Middle frontal gyrus (tissue), 1 donor: ENCODE measurements around the gene MPHOSPH6.
"Not testable (repeated sequence)": the region's sequence is repeated elsewhere in the genome, so short reads cannot be mapped to it uniquely, and the experiment has no call there.

Source experiments
- DNase-seq: peaks from one replicate; pipeline ENCODE4 v3.0.0-alpha.2; 2015; ENCODE audit warnings: low spot score; ENCODE audit errors: extremely low spot score

The MPHOSPH6 gene

DNA sequence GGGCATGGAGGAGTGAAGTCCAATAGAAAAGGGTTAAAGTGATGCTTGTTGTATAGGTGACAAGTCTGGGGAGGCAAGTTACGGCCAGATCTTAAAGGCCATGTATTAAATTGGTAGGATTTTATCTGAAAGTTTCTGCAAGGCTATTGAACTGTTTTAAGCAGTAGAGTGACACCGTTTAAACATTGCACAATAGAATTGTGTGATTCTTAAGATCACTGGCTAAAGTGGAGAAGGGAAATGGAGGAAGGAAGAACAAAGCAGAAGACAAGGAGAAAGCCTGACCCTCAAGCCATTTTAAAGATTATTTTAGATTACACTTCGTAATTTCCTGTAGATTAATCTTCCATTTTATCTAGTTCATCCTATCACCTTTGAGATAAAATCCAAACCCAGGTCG is 5.6 kb upstream of the MPHOSPH6 start:
- no peak for DNase-seq

DNA sequence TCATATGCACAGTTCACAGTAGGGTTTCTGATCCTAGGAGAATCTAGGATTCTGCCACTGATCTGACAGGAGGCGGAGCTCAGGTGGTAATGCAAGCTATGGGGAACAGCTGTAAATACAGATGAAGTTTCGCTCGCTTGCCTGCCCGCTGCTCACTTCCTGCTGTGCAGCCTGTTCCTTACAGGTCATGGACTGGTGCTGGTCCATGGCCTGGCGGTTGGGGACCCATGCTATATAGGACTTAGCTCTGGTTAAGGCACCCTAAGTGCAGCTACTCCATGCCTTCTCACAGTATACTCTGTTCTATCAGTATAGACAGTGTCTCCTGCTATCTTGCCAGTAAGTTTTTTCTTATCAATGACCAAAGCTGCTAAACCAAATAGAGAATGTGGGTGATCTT is 2.4 kb downstream of the MPHOSPH6 start:
- DNase-seq: no peak

DNA sequence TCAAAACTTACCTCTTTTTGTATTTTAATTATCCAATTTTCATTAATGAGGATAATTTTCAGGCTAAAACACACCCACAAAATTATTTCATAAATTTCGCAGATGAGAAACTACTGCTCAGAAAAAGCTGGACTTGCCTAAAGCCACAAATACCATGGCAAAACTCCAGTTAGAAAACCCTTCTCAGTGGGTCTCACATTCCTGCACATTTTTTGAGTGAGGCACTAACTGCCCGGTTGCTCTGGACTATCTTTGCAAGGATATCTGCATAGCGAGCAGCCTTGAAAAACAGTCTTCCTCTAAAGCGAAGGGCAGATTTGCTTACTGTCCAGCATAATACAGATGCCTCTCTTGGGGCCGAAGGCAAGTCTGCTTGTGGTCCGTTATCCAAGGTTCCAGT is 9.8 kb downstream of the MPHOSPH6 start:
- no peak for DNase-seq

DNA sequence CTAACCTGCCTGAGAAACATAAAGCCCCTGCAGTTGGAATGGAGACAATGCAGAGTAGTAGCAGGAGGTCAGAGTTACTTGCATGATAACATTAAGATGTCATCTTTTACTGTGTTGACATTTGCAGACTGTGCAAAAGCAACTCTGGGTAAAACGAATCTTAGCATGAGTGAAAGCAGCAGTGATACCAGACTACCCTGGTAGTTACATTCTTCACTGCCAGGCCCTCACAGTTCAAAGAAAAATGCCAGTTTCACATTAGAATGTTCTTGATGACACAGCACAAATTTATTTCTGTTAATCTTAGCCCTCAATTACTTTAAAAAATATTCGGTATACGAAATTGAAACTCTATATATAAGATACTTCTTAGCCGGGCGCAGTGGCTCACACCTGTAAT is 12.2 kb downstream of the MPHOSPH6 start:
- DNase-seq: no peak

DNA sequence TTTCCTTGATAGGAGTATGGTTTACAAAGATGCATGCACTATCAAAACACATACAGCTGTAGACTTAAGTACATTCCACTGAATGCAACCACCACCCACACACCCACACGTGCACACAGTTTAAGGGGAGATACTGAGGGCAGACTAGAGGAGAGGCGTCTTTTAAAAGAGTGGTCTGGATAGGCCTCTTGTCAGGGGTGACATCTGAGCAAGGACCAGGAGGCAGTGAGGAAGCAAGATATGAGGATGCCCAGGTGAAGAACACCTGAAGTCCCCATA is 12.6 kb downstream of the MPHOSPH6 start:
- no peak for DNase-seq

DNA sequence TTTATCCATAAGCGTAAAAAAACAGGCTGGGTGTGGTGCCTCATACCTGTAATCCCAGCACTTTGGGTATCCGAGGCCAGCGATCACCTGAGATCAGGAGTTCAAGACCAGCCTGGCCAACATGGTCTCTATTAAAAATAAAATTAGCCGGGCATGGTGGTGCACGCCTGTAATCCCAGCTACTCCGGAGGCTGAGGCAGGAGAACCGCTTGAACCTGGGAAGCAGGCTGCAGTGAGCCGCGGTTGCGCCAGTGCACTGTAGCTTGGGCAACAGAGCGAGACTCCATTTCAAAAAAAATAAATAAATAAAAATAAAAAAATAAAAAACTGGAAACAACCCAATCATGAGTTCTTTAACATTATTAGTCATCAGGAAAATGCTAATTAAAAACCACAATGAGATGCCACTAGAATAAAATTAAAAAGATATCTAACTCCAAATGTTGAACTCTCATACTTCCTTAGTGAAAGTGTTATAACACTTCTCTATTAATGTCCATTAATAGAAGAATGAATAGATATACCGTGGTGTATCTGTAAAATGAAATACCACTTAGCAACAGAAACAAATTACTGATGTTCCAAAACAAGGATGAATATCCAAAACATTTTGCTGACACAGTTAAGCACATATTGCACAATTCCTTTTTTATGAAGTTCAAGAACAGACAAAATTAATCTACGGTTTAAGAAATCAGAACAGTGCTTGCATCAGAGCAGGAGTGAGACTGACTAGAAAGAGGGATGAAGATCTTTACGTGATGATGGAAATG is 13.1 kb downstream of the MPHOSPH6 start:
- DNase-seq: no peak

DNA sequence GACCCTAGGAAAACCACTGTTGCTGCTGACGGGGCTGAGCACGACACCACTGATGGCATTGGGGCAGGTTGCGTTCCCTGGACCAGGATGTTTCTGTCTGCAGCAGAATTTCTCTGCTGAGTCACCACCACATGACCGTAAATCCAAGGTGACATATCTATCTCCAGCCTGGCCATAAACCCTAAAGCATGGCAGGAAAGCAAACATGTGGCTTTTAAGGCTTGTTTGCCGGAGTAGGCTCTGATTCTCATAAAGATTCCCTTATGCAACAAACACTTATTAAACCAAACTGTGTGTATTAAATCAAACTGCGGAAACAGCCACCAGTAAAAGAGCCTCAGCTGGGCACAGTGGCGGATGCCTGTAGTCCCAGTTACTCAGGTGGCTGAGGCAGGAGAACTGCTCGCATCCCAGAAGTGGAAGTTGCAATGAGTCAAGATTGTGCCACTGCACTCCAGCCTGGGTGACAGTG is 17.3 kb downstream of the MPHOSPH6 start:
- no peak for DNase-seq

DNA sequence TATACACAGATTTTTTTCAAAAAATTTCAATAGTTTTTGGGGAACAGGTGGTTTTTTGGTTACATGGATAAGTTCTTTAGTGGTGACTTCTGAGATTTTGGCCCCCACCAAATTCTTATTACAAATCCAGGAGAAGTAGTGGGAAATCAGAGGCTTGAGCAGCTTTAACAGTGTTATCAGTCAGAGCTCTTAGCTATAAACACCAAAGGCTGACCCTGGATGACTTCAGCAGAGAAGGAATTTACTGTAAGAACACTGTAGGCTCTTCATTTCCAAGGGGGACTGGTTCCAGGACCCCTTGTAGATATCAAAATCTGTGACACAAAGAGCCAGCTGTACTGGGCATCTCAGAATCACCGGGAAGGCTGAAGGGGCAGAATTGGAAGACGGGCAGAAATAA is 17.8 kb downstream of the MPHOSPH6 start:
- DNase-seq: no peak

DNA sequence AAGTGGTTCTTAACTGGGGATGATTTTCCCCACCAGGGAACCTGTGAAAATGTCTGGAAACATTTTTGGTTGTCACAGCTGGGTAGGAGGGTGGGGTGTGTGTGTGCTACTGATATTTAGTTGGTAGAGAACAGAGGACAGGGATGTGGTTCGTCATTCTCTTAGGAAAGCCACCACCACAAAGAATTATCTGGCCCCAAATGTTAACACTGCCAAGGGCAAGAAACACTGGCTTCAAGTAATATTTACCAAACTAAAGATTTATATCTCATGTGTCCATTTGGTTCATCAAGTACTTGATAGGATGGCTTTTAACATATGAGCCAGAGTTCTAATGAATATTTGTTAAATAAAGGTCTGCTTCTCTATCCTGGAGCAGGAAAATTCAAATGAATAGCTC is 19.5 kb downstream of the MPHOSPH6 start:
- DNase-seq: no peak

DNA sequence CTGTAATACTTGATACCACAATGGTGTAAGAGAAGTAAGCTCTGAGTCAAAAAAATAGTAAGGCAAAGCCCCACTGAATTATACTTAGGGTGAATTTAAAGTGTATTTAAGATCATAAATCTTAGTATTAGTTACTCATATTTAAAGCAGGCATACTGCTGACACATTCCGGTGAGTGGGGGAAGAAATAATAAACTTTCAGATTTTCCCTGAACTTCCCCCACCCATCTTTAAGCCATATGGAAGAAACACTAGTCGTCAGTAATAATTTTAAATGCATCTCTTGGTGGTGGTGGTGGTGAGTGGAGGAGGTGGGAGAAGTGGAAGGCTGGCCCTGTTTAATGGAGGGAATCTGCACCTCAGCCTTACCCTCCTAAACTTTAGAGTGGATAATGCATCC is 20.5 kb downstream of the MPHOSPH6 start:
- no peak for DNase-seq

DNA sequence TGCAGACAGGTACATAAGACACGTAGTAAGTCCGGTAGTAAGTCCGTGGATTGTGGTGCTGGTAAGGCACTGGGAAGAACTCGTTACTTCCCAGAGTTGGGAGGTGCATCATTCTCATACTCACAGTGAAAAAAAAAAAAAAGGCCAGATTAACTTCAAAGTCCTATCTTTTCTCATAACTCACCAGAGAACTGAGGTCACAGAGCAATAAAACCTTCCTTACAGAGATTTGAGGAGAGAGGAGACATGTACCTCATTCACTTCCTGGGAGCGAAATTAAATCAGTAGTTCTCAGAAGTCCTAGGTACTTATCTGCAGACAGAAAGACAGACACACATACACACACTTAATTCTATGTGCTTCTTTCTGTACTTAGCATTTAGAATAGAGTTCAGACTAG is 22.5 kb downstream of the MPHOSPH6 start:
- no peak for DNase-seq

DNA sequence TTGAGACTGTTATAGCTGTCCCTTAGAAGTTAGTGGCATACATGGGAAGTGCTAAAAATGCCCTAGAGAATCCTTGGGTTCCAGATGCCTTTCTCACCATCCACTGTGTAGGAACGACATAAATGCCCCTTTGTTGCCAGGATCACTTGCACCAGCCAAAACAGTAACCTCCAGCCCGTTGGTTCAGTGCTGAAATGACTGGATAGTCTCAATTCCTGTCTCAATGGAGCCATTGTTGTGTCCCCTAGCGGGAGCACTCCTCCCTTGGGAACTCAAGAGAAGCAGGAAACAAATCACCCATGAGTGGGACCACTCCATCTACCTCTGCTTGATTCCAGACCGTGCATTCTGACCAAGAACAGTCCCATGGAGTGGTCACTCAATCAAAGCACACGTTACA is 23.1 kb downstream of the MPHOSPH6 start:
- no peak for DNase-seq

DNA sequence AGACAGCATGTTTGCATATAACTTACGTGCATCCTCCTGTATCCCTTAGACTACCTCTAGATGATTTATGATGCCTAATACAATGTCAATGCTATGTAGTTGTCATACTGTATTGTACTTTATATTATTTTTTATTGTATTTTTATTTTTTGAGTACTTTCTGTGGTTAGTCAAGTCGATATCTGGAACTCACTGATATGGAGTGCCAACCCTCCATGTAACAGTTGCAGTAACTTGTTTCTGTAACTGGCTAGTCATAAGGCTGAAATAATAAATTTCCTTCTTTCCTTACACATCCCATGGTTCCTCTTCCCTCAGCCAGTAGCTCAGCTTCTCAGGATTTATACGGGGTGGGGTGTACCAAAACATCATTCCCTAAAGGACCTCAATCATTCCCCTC is 23.5 kb downstream of the MPHOSPH6 start:
- DNase-seq: no peak

DNA sequence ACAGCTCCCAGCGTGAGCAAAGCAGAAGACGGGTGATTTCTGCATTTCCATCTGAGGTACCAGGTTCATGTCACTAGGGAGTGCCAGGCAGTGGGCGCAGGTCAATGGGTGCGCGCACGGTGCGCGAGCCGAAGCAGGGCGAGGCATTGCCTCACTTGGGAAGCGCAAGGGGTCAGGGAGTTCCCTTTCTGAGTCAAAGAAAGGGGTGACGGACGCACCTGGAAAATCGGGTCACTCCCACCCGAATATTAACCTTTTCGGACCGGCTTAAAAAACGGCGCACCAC is 30.8 kb downstream of the MPHOSPH6 start:
- not testable (repeated sequence) for DNase-seq

DNA sequence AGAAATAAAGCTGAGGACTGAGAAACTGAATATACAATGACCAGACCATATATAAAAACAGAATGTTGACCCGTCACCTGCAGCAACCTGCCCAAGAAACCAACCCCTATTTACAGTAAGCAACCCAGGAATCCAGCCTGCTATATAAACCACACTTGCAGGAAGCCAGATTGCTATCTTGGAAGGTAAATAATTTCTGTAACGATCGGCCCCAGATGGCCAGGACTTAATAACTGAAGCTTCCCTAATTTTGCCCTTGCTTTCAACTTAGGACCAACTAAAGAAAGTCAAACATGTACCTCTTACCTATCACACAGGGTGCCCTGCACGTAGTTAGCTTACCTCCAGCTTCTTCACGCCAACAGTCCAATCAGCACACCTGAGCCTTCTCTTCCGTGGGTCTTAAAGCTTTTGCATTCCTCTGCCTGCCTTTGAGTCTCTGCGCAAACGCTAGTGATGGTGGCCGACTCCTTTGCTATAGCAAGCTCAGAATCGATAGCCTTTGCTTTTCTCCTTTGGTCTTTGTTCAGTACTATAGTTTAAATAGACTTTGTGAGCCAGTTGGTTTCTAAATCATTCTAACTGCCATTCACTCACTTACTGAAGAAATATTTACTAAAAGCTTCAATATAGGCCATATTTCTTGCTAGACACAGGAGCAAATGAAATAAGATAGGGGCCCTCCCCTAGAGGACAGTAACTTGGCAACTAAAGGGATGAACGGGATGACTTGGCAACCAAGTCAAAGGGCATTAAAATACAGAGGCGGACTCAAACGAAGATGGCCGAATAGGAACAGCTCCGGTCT is 31.3 kb downstream of the MPHOSPH6 start:
- DNase-seq: no peak

DNA sequence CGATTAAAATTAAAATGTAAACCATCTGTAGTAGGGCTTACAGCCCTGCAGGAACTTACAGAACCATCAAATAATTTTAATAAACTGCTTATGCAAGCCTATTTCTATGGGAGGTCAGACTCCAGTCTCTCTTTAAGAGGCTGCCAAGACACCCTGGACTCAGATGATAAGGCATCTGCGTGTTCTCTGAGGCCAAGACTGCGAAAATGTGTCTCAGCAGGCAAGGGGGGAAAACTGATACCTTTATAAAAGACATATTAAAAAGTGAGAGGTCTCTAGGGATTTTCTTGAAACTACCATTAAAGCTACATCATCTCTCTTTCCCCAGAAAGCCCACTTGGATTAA is 32.2 kb downstream of the MPHOSPH6 start:
- no peak for DNase-seq

DNA sequence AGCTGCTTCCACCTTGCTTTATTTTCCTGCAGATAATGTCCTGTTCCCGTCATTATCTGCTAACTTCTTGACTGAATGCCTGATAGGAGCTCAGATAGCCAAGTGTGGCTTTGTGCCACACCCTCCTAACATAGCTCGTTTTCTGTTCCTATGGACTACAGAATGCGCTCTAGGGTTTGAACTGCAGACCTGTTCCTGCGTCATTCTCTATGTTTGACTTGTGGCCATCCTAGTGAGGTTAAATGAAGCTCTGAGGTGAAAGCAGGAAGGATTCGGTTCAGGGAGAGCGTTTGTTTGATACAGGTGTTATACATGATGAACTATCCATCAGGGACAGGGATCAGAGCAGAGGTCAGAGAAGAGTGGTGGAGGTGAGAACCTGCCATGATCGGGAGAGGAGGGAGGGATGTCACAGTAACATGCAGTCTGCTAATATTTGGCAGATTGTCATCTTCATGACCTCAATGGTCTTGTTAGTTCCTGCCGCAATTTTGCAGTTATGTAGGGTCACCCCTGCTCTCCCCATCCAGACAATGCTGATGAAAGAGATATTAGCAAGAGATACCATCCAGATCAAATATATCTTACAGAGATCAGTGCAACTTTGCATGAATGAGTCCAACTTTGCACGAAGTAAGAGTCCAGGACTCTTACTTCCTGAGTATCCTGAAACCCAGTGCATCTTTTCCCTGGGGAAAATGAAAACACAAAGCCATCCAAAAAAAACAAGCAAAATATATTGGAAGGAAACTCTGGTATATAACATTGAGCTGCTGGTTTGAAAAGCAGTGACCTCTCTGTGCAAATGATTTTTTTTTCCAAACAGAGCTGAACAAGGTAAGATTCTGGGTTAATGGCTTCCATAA is 32.8 kb downstream of the MPHOSPH6 start:
- no peak for DNase-seq

DNA sequence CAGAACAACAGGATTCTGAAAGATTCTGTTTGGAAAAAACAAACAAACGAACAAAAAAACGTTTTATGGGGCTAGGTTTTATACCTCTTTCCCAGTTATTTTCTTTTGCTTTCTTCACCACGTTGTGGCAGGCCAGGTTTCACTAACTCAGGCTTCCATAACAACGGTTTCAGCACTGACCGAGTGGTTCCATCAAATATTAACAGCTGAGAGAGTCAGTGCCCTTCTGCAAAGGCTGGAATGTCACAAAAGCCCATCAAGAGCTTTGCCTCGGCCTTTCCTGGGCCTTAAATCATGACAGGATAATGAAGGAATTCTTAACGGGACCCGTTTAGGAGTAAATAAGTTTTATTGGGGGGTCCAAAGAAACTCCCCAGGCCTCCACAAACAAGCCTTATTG is 34.2 kb downstream of the MPHOSPH6 start:
- DNase-seq: no peak

DNA sequence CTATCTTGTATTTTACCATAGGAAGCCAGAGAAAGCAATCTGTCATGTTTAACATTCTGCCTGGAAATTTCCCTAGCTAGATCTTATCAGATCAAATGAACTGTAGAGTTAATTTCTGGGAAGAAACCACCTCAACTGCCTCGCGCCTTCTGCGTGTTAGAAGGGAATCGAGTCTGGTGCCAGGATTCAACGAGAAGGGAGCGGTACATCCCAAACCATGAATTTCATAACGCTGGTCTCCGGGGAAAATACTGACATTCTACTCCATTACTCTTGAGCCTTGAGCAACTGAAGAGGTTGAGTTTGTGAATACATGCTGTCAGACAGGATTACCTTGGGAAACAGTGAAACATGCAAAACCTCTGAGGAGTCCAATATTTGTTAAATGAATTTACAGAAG is 35.2 kb downstream of the MPHOSPH6 start:
- DNase-seq: no peak

DNA sequence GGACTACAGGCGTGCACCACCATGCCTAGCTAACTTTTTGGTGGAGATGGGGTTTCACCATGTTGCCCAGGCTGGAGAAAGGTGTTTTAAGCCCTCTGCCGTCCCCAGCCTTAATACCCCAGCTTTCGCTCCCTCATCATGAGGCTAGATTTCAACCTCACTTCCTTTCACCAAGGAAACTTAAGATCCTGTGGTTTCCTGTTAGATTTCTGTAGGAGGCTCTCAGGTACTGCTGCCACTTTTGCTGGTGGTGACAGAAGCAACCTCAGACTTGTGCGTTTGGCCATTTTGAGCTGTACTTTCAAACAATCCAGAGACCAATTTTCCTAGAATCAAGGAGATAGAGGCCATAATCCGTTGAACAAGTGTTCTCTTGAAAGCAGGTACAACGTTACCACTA is 36.2 kb downstream of the MPHOSPH6 start:
- no peak for DNase-seq

DNA sequence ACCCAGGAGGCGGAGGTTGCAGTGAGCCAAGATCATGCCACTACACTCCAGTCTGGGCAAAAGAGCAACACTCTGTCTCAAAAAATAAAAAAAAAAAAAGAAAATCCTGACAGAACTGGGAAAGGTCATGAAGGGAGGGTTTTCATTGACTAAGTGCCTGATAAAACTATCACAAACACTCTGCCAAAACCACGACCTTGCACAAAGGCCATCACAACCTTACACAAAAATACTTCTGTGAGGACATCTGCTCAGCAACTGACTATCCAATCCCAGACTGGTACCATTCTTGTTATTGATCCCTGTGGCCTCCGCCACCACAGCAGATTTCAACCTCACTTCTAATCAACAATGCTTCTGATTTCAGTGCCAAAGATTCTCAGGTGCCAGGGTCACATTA is 40.1 kb downstream of the MPHOSPH6 start:
- no peak for DNase-seq

DNA sequence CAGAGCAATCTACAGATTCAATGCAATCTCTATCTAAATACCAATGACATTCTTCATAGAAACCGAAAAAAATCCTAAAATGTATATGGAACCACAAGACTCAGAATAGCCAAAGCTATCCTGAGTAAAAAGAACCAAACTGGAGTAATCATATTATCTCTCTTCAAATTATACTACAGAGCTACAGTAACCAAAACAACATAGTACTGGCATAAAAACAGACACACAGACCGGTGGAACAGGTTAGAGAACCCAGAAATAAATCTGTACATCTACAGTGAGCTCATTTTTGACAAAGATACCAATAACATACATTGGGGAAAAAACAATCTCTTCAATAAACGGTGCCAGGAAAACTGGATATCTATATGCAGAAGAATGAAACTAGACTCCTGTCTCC is 45.4 kb downstream of the MPHOSPH6 start:
- DNase-seq: no peak
